G401 (cell line): ENCODE measurements around the gene RAET1G. TPM values are rescaled to one million over a fixed set of nuclear protein-coding genes. Genes with fewer than 3 reads are reported as not detected.
A peak's percentile ranks its signal among the peaks of the same experiment; 100 is the strongest.
"Not testable (repeated sequence)": the region's sequence is repeated elsewhere in the genome, so short reads cannot be mapped to it uniquely, and the experiment has no call there.

Experiments used
- DNase-seq: peaks from one replicate; pipeline ENCODE4 v3.0.0-alpha.2; 2015; ENCODE audit warnings: low spot score
- in situ Hi-C: cut with HindIII; loops from 2 replicates; pipeline ENCODE4 v1.10.0; 2016; ENCODE audit warnings: low sequenced_read_pairs, mixed read lengths
- total RNA-seq: library from RNA; depleted of rRNA; stranded (reverse); fragments of >200 nt; shearing (Covaris generic); gene quantifications from 2 replicates; pipeline ENCODE4 v1.2.3, GENCODE V29; 2014

The RAET1G gene
- total RNA-seq, 1 experiment from 2014 or later, result not detected

DNA sequence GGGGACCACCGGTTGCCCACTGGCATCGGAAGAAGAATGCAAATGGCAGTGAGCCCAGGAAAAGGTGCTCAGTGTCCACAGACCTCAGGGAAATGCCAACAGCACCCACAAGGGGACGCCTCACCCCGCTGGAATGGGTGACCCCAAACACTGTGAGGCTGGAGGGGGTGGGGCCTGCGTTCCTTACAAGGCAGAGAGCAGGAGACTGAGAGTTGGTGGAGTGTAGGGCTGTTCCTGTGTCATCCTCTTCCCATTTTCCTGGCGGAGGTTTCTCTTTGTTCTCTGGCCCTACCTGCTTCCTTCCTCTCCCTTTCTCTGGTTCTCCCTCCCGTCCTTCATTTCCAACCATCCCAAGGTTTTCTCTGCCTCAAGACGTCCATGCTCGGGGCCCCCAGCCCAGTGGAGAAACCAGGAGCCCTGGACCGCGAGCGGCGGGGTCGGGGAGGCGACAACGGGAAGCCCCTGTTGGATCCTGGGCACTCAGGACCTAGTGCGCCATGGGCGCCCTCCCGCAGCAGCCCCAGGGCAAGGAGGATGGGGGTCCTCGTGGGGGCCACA lies 15.2 kb upstream of the RAET1G start:
- in situ Hi-C loops, DNase-seq: not testable (repeated sequence)

DNA sequence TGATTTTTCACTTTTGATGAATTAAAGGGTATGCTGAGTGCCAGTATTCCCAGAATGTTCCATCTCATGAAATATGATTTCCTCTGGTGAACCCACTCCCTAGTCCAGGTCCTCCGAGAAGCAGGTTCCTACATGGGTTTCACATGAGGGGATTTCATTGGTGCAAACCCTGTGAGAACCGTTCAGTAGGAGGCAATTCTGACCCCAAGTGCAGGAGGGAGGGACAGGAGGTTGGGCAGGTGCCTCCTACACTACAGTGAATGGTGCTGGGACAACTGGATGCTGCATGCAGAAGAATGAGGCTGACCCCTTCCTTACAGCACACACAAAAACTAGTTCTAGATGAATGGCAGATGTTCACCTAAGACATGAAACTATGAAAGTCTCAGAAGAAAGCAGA lies 13.8 kb upstream of the RAET1G start:
- in situ Hi-C loops, result no loop called here
- DNase-seq, result no peak

DNA sequence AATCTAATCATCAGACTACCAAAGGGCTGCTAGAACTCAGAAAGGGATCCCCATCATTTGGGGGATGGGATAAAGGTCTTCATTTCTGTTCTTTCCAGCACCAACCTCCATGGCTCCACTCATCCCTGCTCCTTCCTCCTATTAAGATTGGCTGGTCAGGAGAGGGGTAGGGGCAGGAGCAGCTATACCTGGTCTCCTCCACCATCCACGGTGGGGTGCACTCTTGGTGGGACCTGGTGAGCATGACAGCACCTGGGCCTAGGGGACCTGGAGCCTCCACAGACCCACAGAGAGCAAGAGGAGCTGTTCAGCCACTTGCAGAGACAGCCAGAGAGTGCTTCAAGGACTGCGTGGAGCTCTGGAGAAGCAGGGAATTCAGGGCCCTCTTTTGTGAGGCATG lies 12.7 kb upstream of the RAET1G start:
- in situ Hi-C loops, result no loop called here

DNA sequence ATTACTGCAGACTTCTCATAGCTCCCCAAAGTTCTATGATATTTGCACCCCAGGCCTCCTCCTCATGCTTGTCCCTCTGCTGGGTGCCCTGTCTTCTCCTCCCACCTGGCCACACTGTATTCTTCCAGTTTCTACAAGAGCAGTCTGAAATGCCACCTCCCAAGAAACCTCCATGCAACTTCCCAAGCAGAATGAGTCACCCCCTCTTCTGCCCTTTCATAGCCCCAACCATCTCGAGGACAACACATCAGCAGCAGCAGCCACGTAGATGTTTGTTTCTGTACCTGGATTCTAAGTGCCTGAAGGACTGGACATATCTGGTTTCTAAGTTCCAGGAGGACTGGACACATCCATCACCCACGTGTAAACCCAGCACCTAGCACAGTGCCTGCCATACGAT lies 12.3 kb upstream of the RAET1G start:
- in situ Hi-C loops, result no loop called here
- DNase-seq, result no peak

More for the DNA sequence above, 12.7 kb upstream of the RAET1G start:
- no peak for DNase-seq

DNA sequence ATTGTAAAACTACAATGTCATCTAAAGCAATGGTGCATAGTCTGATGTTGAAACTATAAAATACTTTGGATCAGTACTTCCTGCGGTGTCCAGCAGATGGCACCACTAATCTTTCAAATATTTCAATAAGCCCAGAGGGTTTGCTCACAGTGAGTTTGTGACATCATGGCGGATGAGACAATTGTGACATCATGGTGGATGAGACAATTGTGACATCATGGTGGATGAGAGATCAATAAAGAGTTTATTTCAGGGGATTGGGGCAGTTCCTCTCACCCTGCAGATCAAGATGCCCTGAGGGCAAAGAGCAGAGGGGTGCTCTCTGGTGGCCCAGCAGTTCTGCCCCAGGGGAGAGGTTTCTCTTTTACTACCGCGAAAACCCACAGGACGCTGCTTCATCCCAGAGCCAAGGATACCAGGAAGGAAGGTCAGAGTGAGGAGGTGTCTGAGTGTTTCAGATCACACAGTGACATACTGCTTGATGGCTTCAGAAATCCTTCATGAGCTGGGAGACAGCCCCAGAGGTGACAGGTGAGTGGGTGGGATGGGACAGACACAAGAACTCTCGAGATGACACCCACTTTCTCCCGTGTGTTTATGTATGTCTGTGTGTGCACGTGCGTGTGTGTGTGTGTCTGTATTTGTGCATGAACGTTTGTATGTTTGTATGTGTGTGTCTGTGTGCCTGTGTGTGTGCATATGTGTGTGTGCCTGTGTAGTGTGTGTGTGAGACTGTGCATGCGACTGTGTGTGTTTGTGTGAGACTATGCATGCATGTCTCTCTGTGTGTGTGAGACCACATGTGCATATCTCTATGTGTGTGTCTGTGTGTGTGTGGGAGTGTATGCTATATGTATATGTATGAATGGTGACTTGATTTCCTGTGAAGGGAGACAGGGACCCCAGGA lies 11.6 kb upstream of the RAET1G start:
- in situ Hi-C loops, result no loop called here
- peak; percentile 62 for DNase-seq

DNA sequence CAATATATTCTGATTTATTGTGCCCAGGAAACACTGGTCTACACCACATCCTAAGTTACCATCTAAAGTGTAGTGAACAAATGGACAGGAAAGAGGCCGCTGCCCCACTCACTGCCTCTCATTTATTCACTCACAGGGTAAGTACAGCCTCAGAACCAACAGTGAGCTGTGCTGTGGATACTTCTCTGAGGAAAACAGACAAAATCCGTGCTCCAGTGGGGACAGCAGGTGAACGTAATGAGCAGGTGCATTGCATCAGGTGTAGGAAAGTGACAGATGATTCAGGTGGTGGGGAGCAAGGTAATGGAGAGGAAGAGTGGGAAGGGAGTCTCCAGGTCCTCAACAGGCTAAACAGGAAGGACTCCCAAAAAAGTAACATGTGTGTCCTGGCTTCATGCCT lies 10.5 kb upstream of the RAET1G start:
- DNase-seq, result no peak
- in situ Hi-C loops, result no loop called here

DNA sequence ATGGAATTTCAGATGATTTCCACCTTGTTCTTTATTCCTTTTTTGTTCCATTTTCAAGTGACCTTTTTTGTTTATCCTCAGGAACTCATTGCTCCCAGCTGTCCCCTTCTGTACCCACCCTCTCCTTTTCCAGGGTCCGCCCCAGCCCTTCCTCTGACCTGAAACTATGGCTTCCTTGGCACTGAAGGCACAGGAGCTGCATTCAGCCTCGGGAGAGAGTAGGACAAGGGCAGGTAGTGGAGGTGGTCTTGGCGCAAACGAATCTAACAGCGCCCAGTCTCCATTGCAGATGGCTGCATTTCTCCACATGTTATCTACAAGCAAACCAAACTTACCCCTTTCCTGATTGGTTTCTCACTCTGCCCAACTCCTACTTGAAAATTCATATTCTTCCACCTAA lies 10.1 kb upstream of the RAET1G start:
- DNase-seq, result no peak
- in situ Hi-C loops, result no loop called here

DNA sequence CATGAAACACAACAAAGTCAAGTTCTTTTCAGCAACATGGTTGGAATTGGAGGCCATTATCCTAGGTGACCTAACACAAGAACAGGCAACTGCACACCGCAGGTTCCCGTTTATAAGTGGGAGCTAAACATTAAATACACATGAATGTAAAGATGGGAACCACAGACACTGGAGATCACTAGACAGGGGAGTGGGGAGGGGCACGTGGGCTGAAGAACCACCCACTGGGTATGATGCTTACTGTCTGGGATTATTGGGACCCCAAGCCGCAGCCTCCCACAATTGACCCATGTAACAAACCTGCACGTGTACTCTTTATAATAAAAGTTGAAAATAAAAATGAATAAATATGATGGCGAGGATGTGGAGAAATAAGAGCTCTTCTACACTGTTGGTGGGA lies 8.6 kb upstream of the RAET1G start:
- in situ Hi-C loops, result no loop called here
- no peak for DNase-seq

DNA sequence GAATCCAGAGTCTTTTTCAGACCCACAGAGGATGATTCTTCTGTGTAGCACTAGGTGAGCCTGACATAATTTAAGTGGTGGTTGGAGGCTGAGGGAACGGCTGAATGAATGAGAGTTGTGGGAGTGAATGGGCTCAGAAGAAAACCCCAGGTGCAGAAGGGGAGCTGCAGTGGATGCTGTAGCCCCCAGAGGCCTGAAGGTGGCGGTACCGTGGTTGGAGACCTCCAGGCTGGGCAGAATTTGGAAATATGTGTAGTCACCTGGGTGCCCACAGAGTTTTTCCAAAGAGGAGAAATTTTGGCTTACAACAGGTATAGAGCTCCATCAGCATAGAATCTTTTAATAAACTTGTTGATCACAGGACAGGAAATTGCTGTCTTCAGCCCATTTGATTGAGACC lies 6.5 kb upstream of the RAET1G start:
- DNase-seq, result no peak
- in situ Hi-C loops, result no loop called here

DNA sequence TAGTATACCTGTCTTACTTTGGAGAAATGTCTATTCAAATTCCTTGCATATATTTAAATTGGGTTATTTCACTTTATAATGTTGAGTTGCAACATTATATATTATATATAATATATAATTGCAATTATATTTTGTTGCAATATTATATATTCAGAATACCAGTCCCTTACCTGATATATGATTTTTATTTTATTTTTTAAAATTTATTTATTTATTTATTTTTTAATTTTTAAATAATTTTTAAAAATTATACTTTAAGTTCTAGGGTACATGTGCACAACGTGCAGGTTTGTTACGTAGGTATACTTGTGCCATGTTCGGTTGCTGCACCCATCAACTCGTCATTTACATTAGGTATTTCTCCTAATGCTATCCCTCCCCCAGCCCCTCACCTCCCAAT lies 4.1 kb upstream of the RAET1G start:
- in situ Hi-C loops, DNase-seq: not testable (repeated sequence)

DNA sequence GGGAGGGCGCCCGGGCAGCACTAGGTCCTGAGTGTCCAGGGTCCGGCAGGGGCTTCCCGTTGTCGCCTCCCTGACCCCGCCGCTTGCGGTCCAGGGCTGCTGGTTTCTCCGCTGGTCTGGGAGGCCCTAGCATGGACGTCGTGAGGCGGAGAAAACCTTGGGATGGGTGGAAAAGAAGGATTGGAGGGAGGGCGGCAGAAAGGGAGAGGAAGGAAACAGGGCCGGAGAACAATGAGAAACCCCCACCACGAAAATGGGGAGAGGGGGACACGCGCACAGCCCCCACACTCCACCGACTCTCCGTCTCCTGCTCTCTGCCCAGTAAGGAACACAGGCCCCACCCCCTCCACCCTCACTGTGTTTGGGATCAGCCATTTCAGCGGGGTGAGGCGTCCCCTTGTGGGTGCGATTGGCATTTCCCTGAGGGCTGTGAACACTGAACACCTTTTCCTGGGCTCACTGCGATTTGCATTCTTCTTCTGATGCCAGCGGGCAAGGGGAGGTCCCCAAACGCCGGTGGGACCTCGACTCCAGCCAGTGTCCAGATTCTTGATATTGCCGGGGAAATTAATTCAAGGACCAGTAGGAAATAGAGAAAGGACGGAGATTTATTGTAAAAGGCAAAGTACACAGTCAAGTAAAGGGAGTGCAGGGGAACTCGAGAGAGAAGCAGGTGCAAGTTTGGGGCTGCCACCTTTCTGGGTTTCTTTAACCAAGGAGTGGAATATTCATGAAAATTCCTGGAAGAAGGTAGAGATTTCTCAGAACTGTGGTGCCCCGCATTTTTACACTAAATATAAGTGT lies 3.3 kb upstream of the RAET1G start:
- in situ Hi-C loops, result no loop called here
- peak; percentile 83 for DNase-seq

DNA sequence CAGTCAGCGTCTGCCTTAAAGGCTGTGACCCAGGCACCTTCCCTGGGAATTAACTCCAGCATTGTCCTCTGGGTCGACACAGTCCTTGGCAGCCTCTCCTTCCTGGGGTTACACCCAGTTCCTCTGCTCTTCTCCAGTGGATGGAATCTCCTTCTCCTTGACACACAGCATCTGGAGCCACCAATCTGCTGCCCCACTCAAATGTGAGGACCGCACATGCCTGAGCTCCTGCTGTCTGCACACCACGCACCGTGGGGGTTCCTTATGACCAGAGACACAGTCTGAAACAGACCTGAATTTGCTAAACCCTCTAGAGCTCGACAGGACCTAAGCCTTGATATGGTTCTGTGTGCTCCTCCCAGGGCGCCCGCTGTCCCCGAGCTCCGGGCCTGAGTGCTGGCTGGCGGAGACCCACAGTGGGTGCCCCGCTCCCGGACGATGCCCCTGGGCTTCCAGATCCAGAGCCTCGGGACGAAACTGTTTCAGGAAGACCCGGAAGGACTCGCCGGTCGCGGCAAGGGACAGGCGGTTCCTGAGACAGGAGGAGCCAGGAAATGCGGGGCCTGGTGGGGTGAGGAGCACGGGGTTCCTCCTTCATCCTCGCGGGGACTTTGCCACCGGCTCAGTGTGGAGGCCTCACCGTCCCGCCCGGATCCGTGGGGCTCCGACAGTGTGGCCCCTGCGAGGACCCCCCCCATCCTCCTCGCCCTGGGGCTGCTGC lies 2.5 kb upstream of the RAET1G start:
- in situ Hi-C loops, result no loop called here
- DNase-seq, result peak; percentile 9

DNA sequence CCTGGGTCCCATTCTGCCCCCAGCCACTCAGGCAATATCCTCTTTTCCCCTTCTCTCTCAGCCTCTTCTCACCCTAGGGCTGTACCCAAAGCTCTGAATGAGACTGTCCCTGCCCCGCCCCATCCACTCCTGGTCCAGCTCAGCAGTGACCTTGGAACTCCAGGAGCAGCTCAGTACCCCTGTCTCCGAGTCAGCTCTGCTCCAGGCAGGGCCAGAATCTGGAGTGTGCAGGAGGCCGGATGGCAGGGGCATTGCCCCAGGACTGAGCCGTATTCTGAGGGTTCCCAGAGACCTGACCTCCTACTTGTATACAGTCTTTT lies 2.0 kb upstream of the RAET1G start:
- no peak for DNase-seq
- in situ Hi-C loops, result no loop called here

DNA sequence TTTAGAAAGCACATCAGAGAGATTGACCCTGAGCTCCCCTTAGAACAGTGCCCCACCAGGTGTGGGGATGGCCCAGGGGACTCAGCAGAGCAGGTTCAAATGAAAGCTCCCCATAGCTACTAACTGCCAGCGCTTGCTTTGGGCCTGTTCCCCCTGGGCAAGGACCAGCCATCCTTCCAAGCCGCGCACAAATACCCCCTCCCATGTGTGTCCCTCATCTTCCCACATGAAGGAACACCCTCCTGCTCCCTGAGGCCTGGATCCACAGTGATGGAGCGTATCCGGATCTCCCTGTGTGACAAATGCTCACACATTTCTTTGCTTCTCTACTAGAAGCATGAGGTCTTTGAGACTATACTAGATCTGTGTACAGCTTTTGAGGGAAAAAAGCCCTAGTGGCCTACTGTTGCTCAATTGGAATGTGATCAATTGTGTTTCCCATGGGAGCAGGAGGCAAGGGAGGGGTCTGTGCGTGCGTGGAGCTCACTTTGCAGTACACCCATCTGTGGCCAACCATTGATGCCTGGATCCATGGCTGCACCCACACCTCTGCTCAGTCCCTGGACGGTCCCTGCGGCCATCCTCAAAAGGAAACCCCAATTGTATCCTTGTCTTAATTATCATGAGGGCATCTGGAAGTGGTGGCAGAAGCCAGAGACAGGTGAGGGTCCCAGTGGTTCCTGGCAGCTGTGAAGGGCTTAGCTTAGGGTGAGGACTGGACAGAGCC lies 1.4 kb upstream of the RAET1G start:
- in situ Hi-C loops, result no loop called here
- DNase-seq, result no peak

DNA sequence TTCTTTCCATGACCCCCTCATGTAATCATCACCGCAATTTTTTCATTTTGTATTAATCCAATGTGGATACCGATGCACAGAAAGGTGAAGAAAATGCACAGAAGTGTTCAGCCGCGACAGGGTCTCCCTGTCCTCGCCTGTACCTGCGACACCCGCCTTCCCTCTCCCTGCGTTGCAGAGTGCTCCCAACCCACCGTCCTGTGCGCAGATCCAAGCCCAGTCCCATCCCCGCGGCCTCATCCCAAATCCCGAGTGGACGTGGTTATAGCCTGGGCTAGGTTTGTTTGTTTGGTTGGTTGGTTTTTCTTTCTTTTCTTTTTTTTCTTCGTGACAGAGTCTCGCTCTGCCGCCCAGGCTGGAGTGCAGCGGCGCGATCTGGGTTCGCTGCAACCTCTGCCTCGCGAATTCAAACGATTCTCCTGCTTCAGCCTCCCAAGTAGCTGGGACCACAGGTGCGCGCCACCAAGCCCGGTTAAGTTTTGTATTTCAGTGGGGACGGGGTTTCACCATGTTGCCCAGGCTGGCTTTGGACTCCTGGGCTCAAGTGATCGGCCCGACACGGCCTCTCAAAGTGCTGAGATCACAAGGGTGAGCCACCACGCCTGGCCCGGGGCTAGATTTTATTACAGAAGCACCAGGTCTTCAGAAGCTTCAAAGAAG lies 536 bp upstream of the RAET1G start:
- DNase-seq, result no peak
- in situ Hi-C loops, result no loop called here

DNA sequence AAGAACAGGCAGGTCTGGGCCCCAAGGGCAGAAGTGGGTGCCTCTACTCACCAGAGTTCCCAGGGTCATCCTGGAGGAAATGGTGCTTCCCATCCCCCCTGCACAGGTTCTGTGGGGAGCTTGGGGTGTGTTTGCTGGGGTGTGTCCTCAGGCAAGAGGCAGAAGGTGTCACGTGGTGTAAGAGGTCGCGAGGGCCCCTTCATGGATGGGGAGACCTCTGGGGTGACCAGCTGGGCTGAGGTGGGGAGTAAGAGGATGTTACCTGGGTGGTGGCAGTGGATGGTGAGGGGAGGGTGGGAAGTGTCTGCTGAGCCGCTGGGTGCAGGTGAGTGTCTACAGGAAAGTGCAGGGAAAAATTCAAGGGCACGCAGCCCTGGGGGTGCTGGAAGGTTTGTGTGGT lies 830 bp downstream of the RAET1G start:
- DNase-seq, in situ Hi-C loops: not testable (repeated sequence)

DNA sequence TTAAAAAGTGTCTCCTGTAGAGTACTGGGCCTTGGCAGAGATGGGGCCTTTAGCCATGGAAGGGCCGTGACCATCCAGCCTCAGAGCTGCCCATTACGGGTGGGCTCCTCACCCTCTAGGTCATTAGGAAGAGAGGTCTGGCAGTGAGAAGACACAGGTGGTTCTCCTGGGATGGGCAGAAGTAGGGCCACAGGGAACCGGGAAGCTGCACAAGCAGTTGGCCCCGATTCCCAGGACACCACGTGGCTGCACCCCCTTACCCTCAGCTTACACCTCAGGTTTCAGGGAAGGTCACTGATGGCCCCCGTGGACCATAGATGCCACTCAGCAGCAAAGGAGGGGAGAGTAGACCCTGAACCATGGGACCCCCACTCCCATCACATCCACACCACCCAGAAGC lies 1.6 kb downstream of the RAET1G start:
- in situ Hi-C loops, result no loop called here
- DNase-seq, result no peak

DNA sequence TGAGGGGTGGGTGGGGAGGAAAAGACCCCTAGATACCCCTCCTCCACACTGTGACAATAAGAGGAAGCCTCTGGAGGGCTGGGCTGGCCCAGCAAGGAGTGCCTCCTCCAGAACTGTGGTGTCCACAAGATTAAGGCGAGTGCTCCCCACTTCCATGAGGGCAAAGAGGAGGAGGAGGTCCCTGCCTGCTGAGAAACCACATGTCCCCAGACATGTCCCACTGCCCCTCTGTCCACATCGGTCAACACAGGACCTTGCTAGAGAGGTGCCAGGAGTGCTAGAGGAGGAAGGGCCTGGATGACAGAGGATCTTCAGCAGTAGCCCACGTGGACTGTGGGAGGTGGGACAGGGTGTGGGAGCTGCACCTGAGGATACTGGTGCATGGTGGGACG lies 3.1 kb downstream of the RAET1G start:
- in situ Hi-C loops, result no loop called here
- no peak for DNase-seq
